Measurements from ENCODE around the gene TAF11L7.

GRCh38 chr5:17634160-17634559 lies 48.6 kb upstream of the TAF11L7 start, which contains the start of gene TAF11L14:
- TF ChIP-seq CTCF (IDR thresholded peaks at IDR 0.05) (no peak), POLR2A (IDR thresholded peaks at IDR 0.05) (no peak)
